GM12874 (cell line): ENCODE data around the gene RASSF5.

Experiments
- CTCF ChIP-seq: IDR thresholded peaks from 2 replicates; pipeline ENCODE4 v1.5.1; 2011; ENCODE audit warnings: low read depth, mild to moderate bottlenecking, control low read depth, low read length, moderate library complexity; ENCODE audit not compliant: insufficient read depth

Gene RASSF5

GRCh38 chr1:206578978-206579374 lies 71.6 kb downstream of the RASSF5 start:
- no peak for TF ChIP-seq CTCF

GRCh38 chr1:206579747-206580437 lies 72.6 kb downstream of the RASSF5 start:
- no peak for TF ChIP-seq CTCF

GRCh38 chr1:206580438-206581113 lies 73.2 kb downstream of the RASSF5 start:
- no peak for TF ChIP-seq CTCF

GRCh38 chr1:206581571-206581981 lies 74.2 kb downstream of the RASSF5 start:
- TF ChIP-seq CTCF = no peak

GRCh38 chr1:206582537-206582936 lies 75.2 kb downstream of the RASSF5 start:
- no peak for TF ChIP-seq CTCF

- TF ChIP-seq CTCF = no peak
Measured at GRCh38 chr1:206582971-206583706, 75.8 kb downstream of the RASSF5 start.
